GM21528 (cell line): ENCODE data around the gene UHRF2.
A peak's percentile ranks its signal among the peaks of the same experiment; 100 is the strongest.
"Not testable (repeated sequence)": the region's sequence is repeated elsewhere in the genome, so short reads cannot be mapped to it uniquely, and the experiment has no call there.

Experiments
- ATAC-seq: cut with Tn5 transposase; IDR thresholded peaks from one replicate; pipeline ENCODE4 v1.9.1; 2021; ENCODE audit warnings: mild to moderate bottlenecking, moderate library complexity; ENCODE audit not compliant: unreplicated experiment, low FRiP score

UHRF2 gene

DNA sequence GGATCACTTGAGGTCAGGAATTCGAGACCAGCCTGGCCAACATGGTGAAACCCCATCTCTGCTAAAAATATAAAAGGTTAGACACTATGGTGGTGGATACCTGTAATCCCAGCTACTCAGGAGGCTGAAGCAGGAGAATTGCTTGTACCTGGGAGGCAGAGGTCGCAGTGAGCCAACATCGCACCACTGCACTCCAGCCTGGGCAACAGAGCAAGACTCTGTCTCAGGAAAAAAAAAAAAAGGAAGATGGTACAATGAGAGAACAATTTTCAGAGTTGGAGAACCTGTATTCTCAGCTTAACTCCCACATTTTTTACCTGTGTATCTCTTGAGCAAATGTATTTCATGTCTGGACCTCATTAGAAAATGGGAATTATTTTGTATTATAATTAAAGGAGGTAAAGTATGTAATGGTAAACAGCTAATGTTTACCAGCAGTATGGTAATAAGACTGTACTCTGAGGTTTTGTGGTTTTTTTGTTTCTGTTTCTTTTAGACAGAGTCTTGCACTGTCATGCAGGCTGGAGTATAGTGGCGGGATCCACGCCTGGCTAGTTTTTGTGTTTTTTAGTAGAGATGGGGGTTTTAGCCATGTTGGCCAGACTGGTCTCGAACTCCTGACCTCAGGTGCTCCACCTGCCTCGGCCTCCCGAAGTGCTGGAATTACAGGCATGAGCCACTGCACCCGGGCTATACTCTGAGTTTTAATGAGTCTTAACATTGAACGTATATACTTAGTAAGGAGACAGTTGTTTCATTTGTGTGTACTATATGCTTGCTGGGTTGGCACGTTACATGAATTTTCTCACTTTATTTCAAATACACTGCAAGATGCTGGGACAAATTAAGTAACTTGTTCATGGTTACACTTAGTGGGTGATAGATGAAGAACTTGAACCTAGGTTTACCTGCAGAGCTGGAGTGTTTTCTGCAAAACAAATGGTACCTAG lies 16.2 kb downstream of the UHRF2 start:
- ATAC-seq: peak; percentile 92

DNA sequence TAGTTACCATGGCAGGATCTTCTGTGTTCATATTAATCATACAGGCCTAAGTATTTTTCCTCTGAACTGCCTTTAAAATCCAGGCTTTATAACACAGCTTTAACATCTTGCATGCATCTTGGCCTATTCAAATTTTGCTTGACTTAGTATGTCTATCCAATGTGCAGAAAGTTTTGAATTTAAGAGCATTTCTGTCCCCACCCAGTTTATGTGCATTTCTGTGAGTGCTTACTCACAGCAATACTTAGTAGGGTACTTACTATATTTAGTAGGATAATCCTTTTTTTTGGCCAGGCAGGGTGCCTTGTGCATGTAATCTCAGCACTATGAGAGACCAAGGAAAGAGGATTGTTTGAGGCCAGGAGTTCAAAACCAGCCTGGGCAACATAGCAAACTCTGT lies 18.0 kb downstream of the UHRF2 start:
- no peak for ATAC-seq

DNA sequence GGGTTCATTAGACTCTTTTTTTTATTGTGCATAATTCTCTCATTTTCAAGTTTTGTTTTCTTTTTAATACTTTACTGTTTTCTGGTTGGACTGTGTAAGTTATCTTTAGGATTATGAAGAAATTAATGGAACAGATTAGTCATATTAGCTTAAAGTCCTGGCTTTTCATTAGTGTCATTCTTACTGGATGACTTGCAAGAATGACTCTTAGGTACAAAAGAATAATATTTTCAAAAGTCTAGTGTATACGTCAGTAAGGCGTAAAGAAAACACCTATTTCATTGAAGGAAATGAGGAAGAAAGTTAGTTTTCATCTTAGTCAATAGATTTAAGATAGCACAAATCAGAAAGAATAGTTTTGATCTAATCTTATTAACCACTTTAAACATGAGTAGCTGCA lies 20.4 kb downstream of the UHRF2 start:
- ATAC-seq: no peak

DNA sequence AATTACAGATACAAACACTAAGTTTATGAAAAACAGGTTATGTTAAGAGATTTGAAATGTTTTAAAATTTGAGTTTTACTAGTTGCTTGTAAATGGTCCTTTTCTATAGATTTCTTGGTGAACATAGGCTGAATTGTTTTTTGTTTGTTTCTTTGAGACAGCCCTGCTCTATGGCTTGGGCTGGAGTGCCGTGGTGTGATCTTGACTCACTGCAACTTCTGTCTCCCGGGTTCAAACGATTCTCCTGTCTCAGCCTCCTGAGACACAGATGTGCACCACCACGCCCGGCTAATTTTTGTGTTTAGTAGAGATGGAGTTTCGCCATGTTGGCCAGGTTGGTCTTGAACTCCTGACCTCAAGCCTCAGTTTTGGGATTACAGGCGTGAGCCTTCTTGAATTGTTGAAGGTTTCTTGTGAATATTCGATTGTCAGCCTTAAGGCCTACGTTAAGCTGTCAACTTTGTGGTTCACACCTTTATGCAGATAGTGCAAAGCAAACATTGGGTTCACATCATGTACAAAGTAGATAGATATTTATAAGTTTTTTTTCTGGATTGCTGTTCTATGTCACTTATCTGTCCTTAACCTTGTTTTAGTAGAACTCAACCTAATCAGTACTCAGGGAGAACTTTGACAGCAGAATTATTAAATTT lies 26.2 kb downstream of the UHRF2 start:
- no peak for ATAC-seq

DNA sequence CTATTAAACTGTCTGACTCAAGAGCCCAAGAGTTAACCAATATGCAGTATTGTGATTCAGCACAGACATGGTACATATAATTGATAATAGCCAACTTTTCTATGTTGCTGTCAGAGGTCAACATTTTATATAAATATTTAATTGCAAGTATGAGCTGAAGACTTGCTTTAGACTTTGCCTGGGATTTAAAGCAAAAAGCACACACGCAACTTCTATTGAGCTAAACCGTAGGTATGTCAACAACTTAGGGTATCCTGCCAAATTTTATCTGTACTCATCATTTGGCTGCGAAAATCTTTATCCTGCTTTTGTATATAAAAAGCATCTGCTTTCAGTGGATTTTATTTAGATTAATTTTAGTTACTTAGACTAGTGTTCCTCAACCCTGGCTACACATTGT lies 27.4 kb downstream of the UHRF2 start:
- ATAC-seq: no peak

DNA sequence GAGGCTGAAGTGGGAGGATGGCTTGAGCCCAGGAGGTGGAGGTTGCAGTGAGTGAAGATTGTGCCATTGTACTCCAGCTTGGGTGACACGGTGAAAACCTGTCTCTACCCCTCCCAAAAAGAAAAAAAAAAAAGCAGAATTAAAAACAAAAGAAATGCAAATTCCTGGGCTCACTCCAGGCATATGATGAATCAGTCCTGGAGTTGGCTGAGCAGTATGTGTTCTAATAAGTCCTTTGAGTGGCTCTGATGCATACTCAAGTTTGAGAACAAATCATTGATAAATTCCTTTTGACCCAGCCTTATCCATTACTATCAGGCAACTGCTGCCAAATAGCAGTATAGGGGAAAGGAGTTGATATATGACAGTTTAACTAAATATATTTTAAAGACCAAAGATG lies 28.3 kb downstream of the UHRF2 start:
- no peak for ATAC-seq

DNA sequence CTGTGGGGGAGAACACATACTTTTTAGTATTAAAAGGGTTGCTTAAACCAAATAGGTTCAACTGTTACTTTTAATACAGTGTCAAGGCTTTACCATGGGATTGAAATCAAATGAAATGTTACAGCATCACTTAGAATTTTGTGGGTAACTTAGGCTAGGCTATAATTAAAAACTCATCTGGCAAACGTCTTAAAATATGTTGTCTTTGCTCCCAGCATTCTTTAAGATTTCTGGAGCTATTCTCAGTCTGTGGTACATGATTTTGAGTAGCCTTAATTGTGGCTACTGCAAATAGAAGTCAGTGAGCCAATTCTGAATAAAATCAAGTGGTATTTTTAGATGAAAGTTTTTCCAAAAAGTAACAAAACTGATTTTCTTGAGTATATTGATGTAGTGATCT lies 30.7 kb downstream of the UHRF2 start:
- no peak for ATAC-seq

DNA sequence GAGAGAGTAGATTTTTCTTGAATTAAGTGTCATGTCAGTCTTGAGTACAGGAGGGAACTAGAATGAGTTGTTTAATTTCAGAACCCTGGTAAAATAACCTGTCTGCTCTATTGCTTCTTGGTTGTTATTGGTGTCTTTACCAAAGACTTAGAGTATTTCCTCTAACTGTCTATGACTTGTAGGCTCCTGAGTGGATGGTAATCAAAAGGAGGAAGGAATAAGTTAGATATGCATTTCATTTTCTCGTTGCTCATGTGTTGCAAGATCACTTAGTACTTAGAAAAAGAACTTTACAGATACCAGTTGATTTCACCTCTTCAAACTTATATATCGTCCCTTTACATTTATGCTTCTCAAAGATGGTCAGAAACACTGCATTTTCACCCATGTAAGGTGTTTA lies 31.1 kb downstream of the UHRF2 start:
- no peak for ATAC-seq

DNA sequence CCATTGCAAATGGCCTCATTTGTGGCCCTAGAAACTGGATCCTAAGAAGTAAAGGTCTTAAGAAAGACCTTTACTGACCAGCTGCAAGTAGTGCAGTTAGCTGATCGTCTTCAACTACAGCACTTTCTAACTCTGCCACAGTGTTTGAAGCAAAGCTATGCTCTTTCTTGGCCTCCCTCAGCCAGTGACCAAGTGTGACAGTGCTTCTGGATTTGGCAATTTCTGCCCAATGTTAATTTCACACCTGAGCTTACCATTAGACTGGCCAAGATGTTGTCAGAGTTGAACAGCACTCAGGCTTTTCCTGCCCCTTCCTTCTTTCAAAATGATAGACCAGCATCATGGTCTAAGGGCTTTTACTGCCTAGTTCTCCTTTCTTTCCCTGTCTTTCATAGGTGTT lies 36.1 kb downstream of the UHRF2 start:
- no peak for ATAC-seq

DNA sequence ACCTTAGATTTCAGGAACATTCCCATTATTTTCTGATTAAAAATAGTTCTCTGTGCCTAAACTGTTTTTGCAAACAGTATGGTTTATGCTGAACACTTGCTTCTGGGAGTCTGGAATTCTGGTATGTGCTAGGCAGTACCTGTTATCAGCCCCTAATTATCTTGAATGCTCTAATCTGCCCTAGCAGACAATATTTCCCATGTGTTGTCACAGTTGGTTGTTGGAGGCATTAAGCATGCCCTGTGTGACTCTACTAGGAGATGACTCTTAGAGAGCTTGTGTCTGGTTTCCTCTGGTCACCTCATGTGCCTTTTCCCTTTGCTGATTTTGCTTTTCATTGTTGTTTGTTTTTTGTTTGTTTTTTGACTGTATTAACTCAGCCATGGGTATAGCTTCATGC lies 36.6 kb downstream of the UHRF2 start:
- ATAC-seq: no peak

DNA sequence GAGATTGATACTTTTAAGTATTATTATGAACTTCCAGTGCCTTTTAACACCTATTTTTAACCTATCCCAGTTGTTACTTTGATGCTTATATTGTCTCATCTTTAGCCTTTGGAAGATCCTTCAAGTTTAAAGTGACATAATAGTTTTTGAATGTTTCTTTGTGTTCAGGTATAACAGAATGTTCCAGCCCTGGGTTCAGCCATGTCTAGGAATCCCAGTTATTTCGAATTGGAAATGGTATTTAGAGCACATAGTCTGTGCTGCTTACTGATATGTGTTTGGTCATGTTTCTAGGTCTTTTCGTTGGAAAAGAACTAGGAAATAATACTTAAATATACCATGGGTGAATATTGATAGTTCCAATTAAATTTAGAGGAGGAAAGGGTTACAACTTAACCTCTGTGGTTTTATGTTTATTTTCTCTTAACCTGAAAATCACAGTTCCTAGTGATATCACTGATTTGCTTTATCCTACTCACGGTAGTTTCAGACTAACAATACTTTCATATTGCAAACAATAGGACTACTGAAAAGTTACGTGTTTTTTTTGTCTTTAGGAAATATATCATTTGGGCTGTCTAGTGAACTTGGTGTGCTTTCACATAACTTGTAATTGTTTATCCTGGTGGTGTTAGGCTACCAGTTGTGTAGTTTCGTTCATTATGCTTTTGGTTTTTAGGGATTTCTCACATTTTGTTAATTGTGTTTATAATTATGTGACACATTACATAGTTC lies 37.8 kb downstream of the UHRF2 start:
- no peak for ATAC-seq

DNA sequence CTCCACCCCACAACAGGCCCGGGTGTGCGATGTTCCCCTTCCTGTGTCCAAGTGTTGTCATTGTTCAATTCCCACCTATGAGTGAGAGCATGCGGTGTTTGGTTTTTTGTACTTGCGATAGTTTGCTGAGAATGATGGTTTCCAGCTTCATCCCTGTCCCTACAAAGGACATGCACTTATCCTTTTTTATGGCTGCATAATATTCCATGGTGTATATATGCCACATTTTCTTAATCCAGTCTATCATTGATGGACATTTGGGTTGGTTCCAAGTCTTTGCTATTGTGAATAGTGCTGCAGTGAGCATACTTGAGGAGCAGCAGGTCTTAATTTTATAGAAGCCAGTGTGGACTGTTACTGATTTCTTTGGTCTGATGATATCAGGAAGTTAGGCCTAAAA lies 42.3 kb downstream of the UHRF2 start:
- not testable (repeated sequence) for ATAC-seq

DNA sequence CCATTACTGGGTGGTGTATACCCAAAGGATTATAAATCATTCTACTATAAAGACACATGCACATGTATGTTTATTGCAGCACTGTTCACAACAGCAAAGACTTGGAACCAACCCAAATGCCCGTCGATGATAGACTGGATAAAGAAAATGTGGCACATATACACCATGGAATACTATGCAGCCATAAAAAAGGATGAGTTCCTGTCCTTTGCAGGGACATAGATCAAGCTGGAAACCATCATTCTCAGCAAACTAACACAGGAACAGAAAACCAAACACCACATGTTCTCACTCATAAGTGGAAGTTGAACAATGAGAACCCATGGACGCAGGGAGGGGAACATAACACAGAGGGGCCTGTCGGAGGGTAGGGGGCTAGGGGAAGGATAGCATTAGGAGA lies 45.7 kb downstream of the UHRF2 start:
- not testable (repeated sequence) for ATAC-seq

DNA sequence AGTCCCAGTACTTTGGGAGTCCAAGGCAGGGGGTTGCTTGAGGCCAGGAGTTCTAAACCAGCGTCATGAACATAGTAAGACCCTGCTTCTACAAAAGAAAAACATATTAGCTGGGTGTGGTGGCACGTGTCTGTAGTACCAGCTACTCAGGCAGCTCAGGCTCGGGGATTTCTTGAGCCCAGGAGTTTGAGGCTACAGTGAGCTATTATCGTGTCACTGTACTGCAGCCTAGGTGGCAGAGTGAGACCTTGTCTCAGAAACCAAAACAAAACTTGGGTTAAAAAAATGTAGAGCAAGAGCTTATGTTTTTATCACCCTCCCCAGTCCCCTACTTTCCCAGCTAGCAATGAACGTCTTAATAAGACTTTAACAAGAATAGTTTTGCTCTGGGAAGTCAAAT lies 46.7 kb downstream of the UHRF2 start:
- ATAC-seq: no peak

DNA sequence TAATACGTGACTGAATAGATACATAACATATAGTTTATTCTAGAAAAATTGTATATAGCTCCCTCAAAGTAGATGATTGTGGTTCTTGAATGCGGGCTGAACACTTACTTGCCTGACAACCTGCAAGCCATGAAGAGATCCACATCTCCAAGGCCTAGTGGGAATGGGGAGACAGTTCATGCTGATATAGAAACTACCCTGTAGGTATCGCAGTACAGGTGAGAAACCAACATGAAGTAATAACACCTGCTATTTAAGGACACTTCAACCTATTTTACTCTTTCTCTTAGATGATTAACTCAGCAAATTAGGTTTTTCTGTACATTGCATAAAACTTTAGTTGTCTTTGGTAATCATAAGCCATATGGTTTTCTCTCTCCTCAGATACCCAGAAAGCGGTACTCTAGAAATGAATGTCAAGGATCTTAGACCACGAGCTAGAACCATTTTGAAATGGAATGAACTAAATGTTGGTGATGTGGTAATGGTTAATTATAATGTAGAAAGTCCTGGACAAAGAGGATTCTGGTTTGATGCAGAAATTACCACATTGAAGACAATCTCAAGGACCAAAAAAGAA lies 47.3 kb downstream of the UHRF2 start:
- no peak for ATAC-seq

DNA sequence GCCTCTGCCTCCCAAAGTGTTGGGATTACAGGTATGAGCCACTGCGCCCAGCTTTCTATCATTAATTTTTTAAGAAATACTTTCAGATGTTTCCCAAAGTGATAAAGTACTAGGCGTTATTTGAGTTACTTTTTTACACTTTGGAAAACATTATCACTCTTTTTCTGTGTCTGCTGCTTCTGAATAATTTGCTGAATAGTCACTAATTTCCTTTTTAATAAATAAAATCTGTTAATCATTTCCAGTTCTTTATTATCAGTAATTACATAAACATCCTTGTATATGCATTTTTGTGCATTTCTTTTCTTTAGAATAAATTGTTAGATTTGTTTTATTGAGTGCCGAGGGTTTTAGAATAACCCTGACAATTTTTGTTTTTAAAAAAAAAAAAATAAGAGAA lies 48.6 kb downstream of the UHRF2 start:
- no peak for ATAC-seq

DNA sequence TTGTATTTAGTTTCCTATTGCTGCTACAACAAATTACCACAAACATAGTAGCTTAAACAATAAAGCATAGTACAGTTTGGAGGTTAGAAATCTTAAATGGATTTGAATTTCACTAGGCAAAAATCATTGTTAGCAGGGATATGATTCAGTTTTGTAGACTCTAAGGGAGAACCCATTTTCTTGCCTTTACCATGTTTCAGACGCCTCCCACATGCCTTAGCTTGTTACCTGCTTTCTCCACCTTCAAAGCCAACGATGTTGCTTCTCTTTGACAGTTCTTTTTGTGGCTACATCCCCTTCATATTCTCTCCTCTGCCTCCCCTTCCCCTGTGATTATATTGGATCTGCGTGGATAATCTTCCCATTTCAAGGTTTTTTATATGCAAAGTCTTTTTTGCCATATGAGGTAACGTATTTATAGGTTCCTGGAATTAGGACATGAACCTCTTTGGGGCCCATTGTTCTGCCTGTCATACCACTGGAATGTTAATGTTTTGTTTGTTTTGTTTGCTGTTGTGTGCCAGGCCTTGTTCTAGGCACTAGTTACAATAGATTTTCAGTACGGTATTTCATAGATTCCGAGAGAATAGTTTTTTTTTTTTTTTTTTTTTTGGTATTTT lies 54.1 kb downstream of the UHRF2 start:
- ATAC-seq: no peak

DNA sequence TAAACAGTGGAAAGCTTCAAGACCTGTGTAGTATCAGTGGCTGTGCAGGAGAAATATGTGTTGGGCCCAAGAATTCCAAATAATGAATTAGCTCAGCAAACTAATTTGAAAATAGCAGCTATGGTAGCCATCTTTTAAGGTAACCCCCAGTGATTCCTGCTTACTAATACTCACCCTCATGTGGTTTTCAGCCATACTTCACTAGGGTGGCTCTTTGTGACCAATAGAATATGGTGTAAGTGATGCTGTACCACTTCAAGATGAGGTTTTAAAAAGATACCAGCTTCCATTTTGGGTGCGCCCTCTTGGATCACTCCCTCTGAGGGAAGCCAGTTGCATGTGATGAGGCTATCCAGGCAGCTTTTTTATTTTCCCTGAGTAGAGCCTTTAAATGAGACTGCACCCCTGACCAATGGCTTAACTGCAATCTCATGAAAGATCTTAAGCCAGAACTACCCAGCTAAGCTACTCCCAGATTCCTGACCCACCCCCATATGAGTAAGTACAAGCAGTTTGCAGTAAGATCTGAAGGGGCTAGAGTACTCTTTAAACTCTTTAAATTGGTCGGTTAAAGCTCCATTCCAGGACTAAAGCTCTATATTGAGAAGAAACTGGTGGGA lies 58.3 kb downstream of the UHRF2 start:
- no peak for ATAC-seq

DNA sequence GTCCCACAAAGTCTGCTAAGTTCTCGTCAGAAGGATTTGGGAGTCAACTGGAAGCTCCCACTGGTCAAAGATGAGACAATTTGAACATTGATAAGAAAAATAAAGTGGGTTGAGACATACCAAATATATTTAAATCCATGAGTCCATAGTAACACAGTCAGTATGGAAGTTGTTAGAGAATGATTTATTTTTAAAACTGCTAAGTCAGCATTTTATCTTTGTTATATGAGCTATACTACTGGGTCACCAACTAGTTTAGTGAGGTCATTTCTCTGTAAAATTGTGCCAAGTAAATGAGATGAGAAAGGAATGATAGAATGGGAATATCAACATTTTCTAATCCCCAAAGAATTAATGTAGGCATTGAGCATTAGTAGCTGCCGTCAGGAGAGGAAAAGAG lies 60.2 kb downstream of the UHRF2 start:
- ATAC-seq: no peak

DNA sequence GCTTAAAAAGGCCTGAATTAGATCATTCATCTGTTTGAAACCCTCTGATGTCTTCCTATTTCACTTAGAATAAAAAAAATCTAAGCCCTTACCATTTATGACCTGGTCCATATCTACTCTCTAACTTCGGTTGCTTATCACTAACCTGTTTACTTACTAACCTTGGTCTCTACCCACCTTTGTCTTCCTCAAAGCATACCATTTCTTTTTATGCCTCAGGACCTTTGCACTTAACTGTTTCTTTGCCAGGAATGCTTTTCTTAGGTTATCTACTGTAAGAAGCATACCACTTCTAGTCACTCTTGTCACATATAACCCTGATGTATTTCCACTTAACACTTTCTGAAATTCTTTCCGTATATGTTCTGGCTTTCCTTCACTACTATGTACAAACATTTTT lies 67.0 kb downstream of the UHRF2 start:
- no peak for ATAC-seq
